Left ventricle myocardium superior (tissue), 1 donor: Measurements from ENCODE around the gene LAMA5. TPM values are rescaled to one million over a fixed set of nuclear protein-coding genes. Genes with fewer than 3 reads are reported as not detected.
A peak's percentile ranks its signal among the peaks of the same experiment; 100 is the strongest.
"Not testable (repeated sequence)": the region's sequence is repeated elsewhere in the genome, so short reads cannot be mapped to it uniquely, and the experiment has no call there.

Source experiments
- ATAC-seq: fragments of 200-7000 bp; cut with Tn5 transposase; one replicate; pipeline ENCODE4 v1.9.1; 2020; ENCODE audit warnings: mild to moderate bottlenecking, moderate library complexity
- DNase-seq: peaks from one replicate; pipeline ENCODE4 v3.0.0-alpha.2; 2020
- intact Hi-C: fragments of 100-400 bp; cut with micrococcal nuclease; formaldehyde crosslinking; loops from one replicate; pipeline ENCODE4 v1.11.0; 2022
- total RNA-seq: library from RNA; stranded (reverse); fragmentation: NEBNext Ultra II Directional; extraction: Animal tissue kit (Norgen Biotek cat#: 25700); gene quantifications from one replicate; pipeline ENCODE4 v1.2.1, GENCODE V29; 2021
- donor health status: DM: no; HTN: yes; CAD: no; lungs with severe emphysema.

Gene LAMA5
- total RNA-seq, 1 donor from 2014 or later = 110 TPM

DNA sequence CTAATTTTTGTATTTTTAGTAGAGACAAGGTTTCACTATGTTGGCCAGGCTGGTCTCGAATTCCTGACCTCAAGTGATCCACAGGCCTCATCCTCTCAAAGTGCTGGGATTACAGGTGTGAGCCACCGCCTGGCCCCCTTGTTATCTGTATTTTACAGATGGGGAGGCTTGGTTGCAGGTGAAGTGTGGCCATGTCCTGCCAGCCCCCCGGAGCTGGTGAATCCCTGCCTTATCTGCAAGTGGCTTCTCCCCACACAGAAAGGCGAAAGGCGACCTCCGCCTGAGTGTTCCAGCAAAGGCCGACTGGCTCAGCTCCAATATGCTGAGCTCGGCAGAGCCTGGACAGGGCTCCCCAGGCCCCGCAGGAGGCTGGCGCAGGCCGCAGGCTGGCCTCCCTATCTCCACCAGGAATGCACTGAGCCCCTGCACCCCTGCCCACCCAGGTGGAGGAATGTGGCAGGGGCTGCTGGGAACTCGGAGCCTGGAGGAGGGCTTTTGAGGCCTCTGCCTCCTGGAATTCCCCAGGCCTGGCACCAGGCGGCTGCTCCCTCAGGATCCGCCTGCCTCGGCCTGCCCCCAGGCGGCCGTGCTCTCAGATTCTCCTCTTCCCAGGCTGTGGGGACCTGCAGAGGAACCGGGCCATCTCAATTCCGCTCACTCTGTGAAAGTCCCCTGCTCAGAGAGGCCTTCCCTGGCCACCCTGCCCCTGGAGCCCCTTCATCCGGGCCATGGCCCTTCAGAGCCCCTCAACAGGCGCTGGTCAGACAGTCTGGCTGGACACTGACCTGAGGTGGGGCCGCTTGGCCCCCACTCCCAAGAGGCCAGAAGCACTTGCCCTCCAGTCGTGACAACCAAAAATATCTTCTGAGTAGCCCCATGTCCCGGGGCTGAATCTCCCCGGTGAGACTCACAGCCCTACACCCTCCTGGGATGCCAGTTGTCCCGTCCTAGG lies 9.3 kb upstream of the LAMA5 start:
- intact Hi-C loops = no loop called here
- ATAC-seq (peak; percentile 82), DNase-seq (peak; percentile 78)

DNA sequence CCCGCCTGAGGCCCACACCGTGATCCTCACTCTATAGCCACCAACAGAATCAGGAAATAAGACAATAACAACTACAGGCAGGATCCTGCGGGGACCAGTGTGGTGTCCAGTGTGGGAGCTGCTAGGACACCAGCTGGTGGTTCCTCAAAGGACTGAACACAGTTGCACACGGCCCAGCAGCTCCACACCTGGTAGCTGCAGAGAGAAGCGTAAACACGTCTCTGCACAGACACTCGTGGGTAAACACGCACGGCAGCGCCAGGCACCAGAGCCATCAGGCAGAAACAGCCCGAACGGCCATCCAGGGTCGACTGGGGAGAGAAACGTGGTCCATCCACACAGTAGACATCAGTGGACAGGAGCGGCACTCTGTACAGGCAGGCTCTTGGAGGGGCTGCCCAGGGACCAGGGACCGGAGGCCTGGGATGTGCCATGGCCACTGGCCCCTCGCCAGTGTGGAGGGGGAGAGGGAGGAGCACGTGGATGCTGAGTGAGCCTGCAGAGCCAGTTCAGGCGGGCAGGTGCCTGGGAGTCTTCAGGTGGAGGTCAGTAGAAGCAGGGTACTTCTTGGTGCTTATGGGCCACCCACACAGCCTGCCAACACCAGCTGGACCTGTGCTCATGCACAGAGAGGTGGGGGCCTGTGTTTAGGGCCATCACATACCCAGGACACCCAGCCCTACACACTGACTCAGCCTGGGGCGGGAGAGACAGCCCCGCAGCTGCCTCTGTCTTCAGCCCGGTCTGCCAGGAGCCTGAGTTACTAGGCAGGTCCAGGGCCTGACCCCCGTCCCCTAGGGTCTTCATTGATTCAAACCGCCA lies 7.4 kb upstream of the LAMA5 start:
- ATAC-seq (no peak), DNase-seq (no peak)
- intact Hi-C loops = no loop called here

DNA sequence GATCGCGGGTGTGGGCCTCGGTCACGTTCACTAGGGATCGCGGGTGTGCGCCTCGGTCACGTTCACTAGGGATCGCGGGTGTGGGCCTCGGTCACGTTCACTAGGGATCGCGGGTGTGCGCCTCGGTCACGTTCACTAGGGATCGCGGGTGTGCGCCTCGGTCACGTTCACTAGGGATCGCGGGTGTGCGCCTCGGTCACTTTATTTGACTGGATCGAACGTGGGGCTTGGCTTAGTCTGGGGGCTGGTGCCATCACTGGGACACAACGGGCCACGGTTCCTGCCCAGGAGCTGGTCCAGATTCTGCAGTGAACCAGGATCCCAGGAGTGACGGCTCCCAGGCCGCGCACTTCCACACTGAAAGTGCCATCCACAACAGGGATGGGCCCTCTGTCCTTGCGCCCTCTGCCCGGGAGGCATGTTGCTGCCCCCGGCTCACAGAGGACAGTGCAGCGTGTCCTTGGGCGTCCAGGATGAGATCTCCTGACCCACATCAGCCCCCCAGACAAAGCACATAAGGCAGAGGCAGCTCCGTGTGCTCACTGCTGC lies 6.6 kb upstream of the LAMA5 start:
- intact Hi-C loops, DNase-seq, ATAC-seq: not testable (repeated sequence)

DNA sequence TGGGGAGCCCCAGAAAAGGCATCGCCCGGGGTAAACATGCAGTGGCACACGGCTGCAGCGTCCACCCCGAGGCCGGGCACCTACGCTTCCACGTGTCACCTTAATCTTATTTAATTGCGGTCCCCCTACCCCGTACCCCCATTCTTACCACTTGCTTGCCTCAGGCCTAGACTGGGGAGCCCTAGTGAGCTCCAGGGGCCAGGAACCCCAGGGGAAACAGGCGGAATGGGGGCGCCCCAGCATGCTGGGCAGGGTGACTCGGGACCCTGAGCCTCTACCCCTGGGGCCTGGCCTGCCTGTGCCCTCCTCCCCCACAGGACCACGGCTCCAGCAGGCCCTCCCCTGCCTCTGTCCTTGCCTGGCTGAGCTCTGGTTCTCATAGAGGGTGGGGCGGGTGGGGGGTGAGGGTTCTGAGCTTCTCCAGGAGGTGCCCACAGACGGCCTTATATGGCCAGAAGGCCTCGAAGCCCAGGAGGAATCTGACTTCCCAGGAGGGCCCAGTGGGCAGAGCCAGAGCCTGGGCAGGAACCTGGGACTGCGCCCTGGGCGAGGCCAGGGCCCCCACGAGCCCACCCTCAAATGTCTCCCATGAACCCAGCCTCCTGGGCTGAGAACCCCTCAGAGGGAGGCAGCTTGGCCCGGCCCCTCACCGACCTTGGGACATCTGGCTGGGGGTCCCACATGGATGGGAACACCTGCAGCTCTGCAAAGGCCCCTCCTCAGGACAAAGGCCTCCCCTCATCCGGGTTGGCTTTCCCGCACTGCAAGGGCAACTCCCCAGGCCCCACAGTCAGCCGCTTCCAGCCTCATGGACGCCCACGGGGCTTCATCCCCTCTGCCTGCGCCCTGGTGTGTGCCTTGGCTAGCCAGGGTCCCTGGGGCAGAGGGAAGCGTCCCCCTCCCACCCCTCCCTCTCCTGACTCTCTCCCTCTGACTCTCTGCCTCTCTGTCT lies 5.2 kb upstream of the LAMA5 start:
- DNase-seq = no peak
- no peak for ATAC-seq
- intact Hi-C loops = no loop called here

DNA sequence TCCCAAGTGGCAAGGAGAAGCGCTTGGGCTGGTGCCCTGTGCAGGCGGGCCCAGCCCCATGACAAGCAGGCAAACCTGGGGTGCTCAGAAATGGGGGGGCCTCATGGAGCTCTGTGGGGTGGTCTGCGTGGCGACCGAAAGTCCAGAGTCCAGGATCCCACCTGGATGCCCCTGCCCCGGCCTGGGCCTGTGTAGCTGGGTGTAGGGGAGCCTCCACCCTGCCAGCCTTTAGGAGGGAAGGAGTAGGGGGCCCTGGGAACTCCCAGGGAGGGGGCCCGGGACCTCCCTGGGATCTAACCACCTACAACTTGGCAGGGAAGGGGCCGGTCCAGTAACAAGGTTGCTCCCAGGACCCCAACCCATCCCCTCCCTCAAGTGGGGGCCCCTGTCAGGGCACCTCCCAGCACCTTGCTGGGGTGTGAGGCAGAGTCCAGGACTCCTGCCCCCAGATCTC lies 4.5 kb upstream of the LAMA5 start:
- no peak for DNase-seq
- intact Hi-C loops = no loop called here
- ATAC-seq = no peak

DNA sequence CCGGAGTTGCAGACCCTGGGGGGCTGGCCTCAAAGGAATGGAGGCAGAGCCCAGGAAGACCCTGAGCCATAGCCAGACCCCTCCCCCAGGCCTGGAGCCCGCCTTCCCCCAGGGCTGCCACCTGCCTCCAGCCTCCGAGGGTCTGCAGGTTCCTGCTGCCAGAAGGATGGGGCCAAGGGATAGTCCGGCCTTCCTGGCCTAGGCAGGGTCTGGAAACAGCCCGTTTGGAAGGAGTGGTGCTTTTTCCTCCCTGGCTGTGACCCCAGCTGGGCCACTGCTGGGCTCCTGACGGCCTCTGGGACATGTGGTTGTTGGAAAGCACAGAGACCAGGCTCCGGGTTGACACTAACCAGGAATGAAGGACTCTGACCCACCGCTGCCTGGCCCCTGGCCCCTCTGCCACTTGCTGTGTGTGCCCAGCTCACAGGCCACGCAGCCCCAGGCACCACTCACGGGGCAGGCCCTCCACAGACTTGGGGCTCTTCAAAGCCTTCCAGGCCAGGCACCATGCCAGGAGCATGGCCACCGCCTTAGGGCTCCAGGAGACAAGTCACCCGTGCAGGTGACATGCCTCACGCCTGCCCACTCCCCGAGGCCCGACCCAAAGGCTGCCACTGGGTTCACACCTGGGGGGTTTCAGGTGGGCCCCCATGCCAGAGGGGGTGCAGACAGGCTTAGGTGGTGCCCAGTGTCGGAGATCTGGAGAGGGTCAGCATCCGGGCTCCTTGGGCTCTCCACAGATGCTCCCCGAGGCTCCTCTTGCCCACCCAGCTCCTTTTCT lies 3.9 kb upstream of the LAMA5 start:
- DNase-seq = no peak
- ATAC-seq = no peak
- intact Hi-C loops = no loop called here

DNA sequence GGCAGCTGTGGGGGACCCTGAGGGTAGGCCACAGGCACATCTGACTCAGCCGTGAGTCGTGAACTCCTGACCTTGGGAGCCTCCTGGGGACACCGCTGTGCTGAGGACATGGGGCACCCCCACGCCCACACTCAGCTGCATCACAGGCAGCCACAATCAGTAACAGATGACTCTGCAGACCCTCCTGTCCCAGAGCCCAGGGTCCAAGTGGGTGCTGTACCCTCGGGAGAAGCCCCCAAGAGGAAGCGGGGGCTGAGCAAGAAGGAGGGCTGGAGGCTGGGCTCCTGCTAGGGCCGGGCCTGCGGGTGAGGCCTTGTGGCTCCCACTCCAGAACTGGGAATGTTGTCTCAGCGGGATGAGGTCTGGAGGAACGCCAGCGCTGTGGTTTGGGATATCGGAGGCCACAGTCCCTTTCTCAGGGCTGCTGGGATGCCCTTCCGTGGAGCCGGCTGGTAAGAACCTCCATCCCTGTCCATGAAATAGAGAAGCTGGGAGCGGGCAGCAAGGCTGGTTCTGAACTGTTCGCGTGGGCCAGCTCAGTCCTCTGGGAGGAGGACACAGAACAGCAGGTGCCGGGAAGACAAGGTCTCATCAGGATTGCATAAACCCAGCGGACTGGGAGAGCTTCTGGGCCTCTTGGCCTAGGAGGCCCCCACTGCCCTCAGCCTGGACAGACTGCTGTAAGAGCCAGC lies 3.1 kb upstream of the LAMA5 start:
- ATAC-seq (no peak), DNase-seq (peak; percentile 74)
- intact Hi-C loops = no loop called here

DNA sequence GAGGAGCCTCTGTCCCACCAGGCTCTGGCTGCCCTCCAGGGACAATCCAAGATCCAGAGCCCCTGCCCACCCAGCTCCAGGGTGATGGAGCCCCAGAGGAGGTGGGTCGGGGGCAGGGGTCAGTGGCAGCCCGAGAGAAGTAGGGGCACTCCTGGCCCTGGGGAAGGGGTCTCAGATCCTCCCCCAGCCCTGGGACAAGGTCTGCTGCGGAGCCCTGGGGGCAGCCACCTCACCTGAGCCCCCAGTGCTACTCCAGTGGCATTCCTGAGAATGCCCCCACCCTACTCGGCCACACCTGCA lies 2.7 kb upstream of the LAMA5 start:
- intact Hi-C loops = no loop called here
- DNase-seq (no peak), ATAC-seq (no peak)

DNA sequence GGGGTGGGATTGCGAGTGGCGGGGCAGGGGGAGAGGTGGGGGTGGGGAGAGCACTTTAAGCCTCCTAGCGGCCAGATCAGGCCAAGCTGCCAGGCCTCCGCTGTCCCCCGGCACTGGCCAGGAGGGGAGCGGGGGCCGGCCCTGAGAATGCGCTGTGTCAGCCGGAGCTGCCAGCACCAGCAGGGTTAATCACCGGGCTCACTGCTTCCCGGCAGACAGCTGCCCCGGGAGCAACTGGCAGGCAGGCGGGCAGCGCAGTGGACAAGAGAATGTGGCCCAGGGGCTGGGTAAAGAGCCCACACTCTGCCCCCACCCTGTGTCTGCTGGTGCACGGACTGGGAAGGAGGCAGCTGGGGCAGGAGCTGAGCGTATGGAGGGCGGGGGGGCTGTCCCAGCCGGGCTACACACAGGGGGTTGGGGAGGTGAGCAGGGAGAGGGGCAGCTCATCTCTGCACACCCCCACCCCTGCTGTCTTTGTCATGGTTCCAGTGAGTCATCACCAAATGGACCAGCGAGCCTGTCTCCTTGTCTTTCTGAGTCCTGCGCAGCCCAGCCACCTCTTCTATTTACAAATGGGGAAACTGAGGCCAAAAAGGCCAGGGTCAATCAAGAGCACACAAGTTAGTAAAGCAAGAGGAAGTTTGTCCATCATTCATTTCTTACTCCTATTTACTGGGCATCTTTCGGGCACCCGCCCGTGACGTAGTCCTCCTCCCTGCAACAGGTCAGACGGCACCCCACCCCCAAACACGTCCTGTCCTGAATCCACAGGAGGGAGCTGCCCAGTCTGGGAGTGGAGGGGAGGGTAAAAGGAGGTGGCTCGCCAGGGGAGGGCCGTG lies 2.1 kb upstream of the LAMA5 start:
- ATAC-seq (no peak), DNase-seq (peak; percentile 53)
- intact Hi-C loops = no loop called here

DNA sequence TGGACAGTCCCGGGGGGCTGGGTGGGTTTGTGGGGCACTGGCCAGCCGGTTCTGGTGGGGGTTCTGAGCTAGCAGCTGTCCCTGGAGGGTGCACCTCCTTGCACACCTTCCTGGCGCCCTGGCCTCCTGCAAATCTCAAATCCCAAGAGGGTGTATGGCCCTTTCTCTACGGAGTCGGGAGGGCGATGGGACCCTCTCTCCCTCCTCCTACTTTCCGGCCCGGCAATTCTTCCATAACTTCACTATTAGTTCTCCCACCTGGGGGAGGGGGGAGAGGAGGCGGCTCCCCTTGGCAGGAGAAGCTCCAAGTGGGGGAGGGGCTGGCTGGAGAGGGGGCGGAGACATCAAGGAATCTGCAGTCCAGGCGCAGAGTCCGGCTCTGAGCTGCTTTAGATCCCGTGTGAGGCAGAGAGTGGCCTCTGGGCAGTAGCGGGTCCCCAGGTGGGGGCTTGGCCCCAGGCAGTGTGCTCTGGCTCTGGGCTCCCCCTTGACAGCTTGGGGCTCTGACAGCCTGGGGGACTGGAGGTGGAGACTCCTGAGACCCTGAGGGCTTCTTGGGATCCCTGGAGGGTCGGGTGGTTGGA lies 1.4 kb upstream of the LAMA5 start:
- intact Hi-C loops = no loop called here
- DNase-seq (peak; percentile 63), ATAC-seq (no peak)

DNA sequence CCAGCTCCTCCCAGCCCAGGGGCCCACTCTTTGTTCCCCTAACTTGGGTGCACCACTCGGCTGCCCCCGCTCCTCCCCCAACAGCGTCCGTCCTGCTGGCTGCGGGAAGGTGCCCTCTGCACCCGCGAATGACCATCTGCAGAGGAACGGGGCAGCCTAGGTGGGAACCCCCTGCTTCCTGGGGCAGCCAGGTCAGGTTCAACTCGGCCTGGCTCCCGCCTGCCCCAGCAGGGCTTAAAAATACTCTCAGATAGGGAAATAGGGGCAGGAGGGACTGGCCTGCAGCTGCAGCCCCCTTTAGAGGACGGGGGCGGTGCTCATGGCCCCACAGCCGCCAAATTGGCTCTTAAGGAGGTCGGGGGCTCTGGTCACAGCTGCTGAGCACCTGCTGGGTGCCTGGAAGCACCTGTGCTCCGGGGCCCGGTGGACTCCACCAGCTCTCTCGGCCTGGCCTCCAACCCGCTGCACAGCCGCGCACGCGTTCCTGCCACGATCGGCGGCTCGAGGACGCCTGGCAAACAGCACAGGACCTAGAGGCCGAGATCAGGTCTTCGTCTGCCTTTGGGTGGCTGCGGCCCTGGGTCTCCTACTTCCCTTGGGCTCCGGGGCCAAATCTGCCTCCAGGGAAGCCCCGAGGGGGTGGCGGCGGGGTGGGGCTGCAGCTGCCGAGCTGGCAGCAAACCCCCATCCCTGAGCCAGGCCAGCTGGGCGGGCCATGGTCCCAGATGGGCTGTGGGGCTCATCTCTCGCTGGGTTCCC lies 700 bp upstream of the LAMA5 start:
- DNase-seq = peak; percentile 71
- peak; percentile 10 for ATAC-seq
- intact Hi-C loops = no loop called here

DNA sequence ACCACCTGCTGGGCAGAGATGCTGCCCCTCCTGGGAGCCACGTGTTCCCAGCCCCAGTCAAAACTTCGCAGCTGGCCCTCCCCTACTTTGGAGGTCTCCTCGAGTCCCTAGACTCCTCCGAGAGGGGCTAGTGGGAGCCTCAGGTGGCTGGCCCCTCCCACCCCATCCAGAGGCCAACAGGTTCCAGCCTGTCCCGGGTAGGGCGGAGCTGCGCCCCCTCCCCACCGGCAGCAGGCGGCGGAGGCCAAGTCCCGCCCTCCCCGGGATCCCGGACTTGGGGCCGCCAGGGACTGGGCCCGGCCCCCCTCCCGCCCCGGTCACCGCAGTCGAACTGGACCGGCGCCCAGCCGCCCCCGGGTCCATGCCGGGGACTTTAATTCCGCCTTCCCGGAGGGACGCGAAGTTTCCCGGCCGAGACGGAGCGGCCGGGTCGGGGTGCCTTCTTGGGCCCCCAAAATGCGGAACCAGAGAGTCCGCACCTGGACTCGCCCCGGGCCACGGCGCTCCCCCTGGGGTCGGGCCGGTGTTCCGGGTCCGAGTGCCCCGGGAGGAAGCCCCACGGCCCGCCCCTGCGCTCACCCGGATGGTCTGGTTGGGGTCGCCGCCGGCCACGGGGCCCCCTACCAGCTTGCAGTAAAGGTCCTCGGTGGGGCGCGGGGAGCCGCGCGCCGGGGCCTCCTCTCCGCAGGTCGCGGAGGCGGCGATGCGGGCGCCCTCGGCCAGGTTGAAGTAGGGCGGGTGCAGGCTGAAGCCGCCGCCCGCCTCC lies 559 bp downstream of the LAMA5 start:
- intact Hi-C loops = no loop called here
- peak; percentile 69 for DNase-seq
- peak; percentile 18 for ATAC-seq

DNA sequence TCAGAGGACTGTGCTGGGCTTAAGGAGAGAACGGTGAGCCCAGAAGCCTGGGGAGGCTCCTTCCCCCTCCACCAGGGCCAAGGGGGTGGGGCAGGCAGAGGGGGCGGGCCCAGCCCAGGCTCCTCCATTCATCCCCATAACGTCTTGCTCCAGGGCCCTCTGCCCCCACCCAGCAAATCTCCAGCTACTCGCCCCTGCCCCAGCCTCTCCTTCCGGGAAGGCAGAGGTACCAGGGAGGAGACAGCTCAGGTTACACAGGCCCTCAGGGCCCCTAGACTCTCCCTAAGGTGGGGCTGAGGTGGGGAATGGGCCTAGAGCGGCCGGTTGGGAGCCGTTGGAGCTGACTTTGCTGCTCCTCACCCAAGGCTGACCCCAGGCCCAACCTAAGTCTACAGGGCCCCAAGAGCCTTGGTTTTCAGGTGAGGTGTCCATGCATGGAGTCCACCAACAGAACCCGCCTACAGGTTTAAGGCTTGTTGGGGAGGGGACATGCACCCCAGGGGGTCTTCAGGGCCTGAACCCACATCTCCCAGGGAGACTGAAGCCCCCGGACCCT lies 1.2 kb downstream of the LAMA5 start:
- DNase-seq = peak; percentile 45
- intact Hi-C loops = no loop called here
- ATAC-seq = peak; percentile 23

DNA sequence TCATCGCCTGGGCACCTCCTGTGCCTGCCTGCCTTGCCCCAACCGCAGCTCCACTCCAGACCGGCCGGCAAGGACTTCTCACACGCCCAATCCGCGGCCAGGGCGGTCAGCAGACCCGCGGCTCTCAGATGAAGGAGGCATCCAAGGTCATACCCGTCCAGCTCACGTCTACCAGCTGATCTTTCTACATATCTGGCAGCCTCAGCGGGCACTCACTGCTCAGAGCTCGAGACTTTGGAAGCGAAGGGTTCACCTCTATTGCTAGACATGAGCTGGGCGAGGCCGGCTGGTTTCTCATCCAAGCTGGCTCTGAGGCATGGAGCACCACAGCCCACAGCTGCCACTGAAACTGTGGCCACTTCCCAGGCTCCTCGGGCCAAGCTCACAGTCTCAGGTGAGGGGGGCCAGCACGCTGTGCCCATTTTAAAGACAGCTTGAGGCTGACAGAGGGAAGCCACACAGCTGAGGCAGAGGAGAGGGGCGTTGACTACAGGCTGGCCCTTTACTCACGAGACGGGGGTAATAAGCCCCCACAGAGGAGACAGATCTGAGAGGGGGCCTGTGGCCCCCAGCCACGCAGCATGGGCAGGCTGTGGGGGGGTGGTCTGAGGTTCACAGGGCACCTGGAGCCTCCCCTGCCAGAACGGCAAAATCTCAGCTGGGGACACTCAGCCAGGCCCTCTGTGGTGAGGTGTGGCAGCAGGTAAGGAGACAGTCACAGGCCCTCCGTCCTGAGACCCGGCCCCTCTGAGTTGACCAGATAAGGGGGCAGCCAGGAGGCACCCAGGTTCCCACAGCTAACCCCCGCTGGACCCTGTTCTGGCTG lies 2.0 kb downstream of the LAMA5 start:
- intact Hi-C loops = no loop called here
- DNase-seq (peak; percentile 84), ATAC-seq (peak; percentile 68)
